Measurements from ENCODE around the gene SH3PXD2B. TPM values are rescaled to one million over a fixed set of nuclear protein-coding genes. Genes with fewer than 3 reads are reported as not detected.

Gene SH3PXD2B
- total RNA-seq, 2 experiments from 2014 or later = 0.10 TPM; not detected in 1

GRCh38 chr5:172473427-172473826, 19.1 kb upstream of the SH3PXD2B start:
- DNase-seq (ENCODE audit: low spot score) = no peak
- Histone ChIP-seq H3K9me2 (ENCODE audit: insufficient read depth, low read length) (no peaks in the 10 kb centered on the region), H3K79me2 (ENCODE audit: insufficient read depth, low read depth, low read length) (no peaks in the 10 kb centered on the region), H3K4me2 (ENCODE audit: low read length) (no peak overlapping the region), H3K9me3 (ENCODE audit: low read length) (no peaks in the 10 kb centered on the region), H3K36me3 (ENCODE audit: insufficient read depth, low read length) (no peaks in the 10 kb centered on the region), H4K20me1 (ENCODE audit: insufficient read depth, low read length) (no peaks in the 10 kb centered on the region), H3K4me1 (ENCODE audit: insufficient read depth, low read length, poor library complexity, severe bottlenecking) (no peaks in the 10 kb centered on the region), H2AFZ (ENCODE audit: low read length) (no peak overlapping the region), H3K27ac (ENCODE audit: low read depth, low read length, poor library complexity, severe bottlenecking) (no peak overlapping the region), H3K4me3 (ENCODE audit: low read depth, low read length, poor library complexity, severe bottlenecking) (no peak overlapping the region)
- no TSS peak for BruUV-seq (replicated peaks)
- TF ChIP-seq, protein P1, sequence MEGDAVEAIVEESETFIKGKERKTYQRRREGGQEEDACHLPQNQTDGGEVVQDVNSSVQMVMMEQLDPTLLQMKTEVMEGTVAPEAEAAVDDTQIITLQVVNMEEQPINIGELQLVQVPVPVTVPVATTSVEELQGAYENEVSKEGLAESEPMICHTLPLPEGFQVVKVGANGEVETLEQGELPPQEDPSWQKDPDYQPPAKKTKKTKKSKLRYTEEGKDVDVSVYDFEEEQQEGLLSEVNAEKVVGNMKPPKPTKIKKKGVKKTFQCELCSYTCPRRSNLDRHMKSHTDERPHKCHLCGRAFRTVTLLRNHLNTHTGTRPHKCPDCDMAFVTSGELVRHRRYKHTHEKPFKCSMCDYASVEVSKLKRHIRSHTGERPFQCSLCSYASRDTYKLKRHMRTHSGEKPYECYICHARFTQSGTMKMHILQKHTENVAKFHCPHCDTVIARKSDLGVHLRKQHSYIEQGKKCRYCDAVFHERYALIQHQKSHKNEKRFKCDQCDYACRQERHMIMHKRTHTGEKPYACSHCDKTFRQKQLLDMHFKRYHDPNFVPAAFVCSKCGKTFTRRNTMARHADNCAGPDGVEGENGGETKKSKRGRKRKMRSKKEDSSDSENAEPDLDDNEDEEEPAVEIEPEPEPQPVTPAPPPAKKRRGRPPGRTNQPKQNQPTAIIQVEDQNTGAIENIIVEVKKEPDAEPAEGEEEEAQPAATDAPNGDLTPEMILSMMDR (conservative IDR thresholded peaks at IDR 0.05; ENCODE audit: low read length) = no peak
- TF ChIP-seq EZH2phosphoT487 (IDR thresholded peaks at IDR 0.05; ENCODE audit: borderline replicate concordance, low read depth, low read length) = no peak
- POLR2A ChIA-PET = interaction anchor here (0.6 to 0.7 kb wide), 2 partner anchors 35 to 174 kb away, joined by 3 read pairs; no protein-coding TSS in a partner anchor
- CTCF ChIA-PET (ENCODE audit: unreplicated experiment) = no interaction called here
- intact Hi-C loops (cut with micrococcal nuclease; ENCODE audit: unreplicated experiment) = loop anchor here (10.0 kb wide), 1 partner anchor 481 kb away; the partner anchor contains the start of gene RPL26L1

DNA sequence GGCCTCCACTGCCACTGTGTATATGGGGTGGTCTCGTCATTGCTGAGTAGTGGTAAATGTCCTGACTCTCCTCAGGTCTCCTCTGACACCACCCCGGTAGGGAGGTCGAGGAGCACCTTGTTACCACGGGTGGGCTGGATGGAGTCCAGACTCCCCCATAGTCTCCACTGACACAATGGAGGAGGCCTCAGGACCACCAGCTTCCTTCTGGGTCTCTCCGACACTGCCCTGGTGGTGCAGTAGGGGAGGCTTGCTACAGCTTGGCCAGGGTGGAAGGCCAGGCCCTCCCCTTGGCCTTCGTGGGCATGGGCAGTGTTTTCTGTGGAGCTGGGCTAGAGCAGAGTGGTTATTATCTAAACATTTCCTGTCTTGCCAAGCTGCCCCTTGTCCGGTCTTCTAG, 15.4 kb upstream of the SH3PXD2B start:
- POLR2A ChIA-PET = no interaction called here
- no peaks in the 10 kb centered on the region for H3K4me1 ChIP-seq (ENCODE audit: insufficient read depth, low read length, poor library complexity, severe bottlenecking)
- no TSS peak for BruUV-seq (replicated peaks)

GRCh38 chr5:172466062-172466461, 11.7 kb upstream of the SH3PXD2B start:
- Histone ChIP-seq H3K9me3 (ENCODE audit: low read length) (no peaks in the 10 kb centered on the region), H3K9me2 (ENCODE audit: insufficient read depth, low read length) (no peaks in the 10 kb centered on the region), H3K4me3 (ENCODE audit: low read depth, low read length, poor library complexity, severe bottlenecking) (no peak overlapping the region), H3K4me1 (ENCODE audit: insufficient read depth, low read length, poor library complexity, severe bottlenecking) (no peaks in the 10 kb centered on the region), H3K36me3 (ENCODE audit: insufficient read depth, low read length) (no peaks in the 10 kb centered on the region), H4K20me1 (ENCODE audit: insufficient read depth, low read length) (no peaks in the 10 kb centered on the region), H2AFZ (ENCODE audit: low read length) (no peak overlapping the region), H3K4me2 (ENCODE audit: low read length) (no peak overlapping the region), H3K27ac (ENCODE audit: low read depth, low read length, poor library complexity, severe bottlenecking) (no peak overlapping the region), H3K79me2 (ENCODE audit: insufficient read depth, low read depth, low read length) (no peaks in the 10 kb centered on the region)
- CTCF ChIA-PET (ENCODE audit: unreplicated experiment) = no interaction called here
- BruUV-seq (replicated peaks) = no TSS peak
- intact Hi-C loops (cut with micrococcal nuclease; ENCODE audit: unreplicated experiment) = no loop called here
- POLR2A ChIA-PET = no interaction called here
- DNase-seq (ENCODE audit: low spot score) = no peak
- TF ChIP-seq, protein P1 (conservative IDR thresholded peaks at IDR 0.05; ENCODE audit: low read length) = no peak
- TF ChIP-seq EZH2phosphoT487 (IDR thresholded peaks at IDR 0.05; ENCODE audit: borderline replicate concordance, low read depth, low read length) = no peak

More for the DNA sequence above, 15.4 kb upstream of the SH3PXD2B start:
- CTCF ChIA-PET (ENCODE audit: unreplicated experiment) = no interaction called here
- intact Hi-C loops (cut with micrococcal nuclease; ENCODE audit: unreplicated experiment) = loop anchor here (10.0 kb wide), 1 partner anchor 485 kb away; the partner anchor contains the start of gene RPL26L1
- Histone ChIP-seq H4K20me1 (ENCODE audit: insufficient read depth, low read length) (no peaks in the 10 kb centered on the region), H3K4me2 (ENCODE audit: low read length) (no peak overlapping the region), H3K36me3 (ENCODE audit: insufficient read depth, low read length) (no peaks in the 10 kb centered on the region), H3K4me3 (ENCODE audit: low read depth, low read length, poor library complexity, severe bottlenecking) (no peak overlapping the region), H3K9me2 (ENCODE audit: insufficient read depth, low read length) (no peaks in the 10 kb centered on the region), H3K79me2 (ENCODE audit: insufficient read depth, low read depth, low read length) (no peaks in the 10 kb centered on the region), H3K27ac (ENCODE audit: low read depth, low read length, poor library complexity, severe bottlenecking) (no peak overlapping the region), H2AFZ (ENCODE audit: low read length) (no peak overlapping the region), H3K9me3 (ENCODE audit: low read length) (no peaks in the 10 kb centered on the region)
- DNase-seq (ENCODE audit: low spot score) = no peak
- TF ChIP-seq, protein P1 (conservative IDR thresholded peaks at IDR 0.05; ENCODE audit: low read length) = no peak
- TF ChIP-seq EZH2phosphoT487 (IDR thresholded peaks at IDR 0.05; ENCODE audit: borderline replicate concordance, low read depth, low read length) = no peak
